Prostate gland (tissue), 2 donors: ENCODE data around the gene ZNF598.

Source experiments
- POLR2AphosphoS5 ChIP-seq: sonication (generic); formaldehyde crosslinking; IDR thresholded peaks from one replicate; pipeline ENCODE4 v1.6.1; 2017; ENCODE audit warnings: antibody characterized with exemption
- TF ChIP-seq, protein P1 (sequence below), 4 experiments: fragments of 200-600 bp in 2 of 4; fragments of 450-650 bp in 2 of 4; sonication (generic) in 2 of 4; IDR thresholded peaks; 1 replicate in 3 of 4; 2 replicates in 1 of 4; pipeline ENCODE4 v1.5.1; 2016 to 2019; ENCODE audit warnings: antibody characterized with exemption in 4 of 4, mild to moderate bottlenecking in 2 of 4, moderate library complexity in 2 of 4

DNA sequence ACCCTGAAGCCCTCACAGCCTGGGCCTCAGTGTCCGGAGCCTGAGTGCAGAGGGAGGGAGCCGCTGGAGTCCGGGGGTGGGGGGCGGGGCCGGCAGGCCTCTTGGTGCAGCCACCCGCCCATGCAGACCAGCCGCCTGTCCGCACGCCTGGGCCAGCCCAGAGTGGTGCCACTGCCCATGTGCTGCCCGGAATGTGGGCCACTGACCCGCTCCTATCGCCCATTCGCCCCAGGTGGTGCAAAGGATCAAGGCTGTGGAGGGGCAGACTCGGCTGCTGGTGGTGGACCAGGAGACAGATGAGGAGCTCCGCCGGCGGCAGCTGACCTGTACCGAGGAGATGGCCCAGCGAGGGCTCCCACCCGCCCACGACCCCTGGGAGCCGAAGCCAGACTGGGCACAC, 19.7 kb upstream of the ZNF598 start:
- TF ChIP-seq, protein P1, sequence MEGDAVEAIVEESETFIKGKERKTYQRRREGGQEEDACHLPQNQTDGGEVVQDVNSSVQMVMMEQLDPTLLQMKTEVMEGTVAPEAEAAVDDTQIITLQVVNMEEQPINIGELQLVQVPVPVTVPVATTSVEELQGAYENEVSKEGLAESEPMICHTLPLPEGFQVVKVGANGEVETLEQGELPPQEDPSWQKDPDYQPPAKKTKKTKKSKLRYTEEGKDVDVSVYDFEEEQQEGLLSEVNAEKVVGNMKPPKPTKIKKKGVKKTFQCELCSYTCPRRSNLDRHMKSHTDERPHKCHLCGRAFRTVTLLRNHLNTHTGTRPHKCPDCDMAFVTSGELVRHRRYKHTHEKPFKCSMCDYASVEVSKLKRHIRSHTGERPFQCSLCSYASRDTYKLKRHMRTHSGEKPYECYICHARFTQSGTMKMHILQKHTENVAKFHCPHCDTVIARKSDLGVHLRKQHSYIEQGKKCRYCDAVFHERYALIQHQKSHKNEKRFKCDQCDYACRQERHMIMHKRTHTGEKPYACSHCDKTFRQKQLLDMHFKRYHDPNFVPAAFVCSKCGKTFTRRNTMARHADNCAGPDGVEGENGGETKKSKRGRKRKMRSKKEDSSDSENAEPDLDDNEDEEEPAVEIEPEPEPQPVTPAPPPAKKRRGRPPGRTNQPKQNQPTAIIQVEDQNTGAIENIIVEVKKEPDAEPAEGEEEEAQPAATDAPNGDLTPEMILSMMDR (IDR thresholded peaks at IDR 0.05), result no peak
- no peak for TF ChIP-seq POLR2AphosphoS5
